ENCODE results near the gene PNPLA6.
A peak's percentile ranks its signal among the peaks of the same experiment; 100 is the strongest.

The PNPLA6 gene

DNA sequence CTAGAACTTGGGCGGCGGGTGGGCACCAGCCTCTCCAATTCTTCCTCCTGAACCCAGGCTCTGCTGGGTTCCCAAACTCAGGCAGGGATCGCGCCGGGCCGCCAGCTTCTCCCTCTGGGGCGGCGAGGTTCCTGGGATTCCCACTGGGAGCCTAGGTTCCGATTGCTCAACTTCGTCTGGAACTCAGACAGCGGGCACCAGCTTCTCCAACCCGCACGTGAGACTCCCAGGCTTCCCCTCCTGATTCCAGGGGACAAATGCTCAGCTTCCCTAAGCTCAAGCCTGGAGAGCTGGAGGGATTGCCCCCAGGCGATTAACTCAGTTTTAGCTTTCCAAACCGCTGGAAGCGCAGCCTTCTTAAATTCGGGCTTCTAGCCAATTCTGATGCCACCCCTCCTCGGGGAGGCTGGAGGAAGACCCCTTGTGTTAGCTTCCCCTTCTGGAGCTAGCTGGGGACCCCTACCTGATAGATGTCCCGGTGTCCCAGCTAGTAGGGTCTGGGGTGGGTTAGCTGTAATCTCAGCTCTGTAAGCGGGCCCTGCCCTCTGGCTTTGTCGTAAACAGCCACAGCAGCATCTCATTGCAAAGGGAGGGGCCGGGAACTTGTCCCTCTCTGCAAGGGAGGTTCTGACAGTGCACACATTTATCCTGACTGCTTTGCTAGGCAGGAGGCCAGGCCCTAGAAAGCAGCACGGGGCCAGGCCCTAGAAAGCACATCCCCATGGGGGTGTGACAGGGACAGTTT lies 12.4 kb upstream of the PNPLA6 start:
- peak; percentile 67 for DNase-seq
- no peaks in the 10 kb centered on the region for H3K27me3 ChIP-seq (ENCODE audit: control insufficient read depth in 1 of 2, insufficient read depth in 1 of 2, low read length in 2 of 2)
- no peak overlapping the region for H2AFZ ChIP-seq (ENCODE audit: low read depth, low read length)
- H3K23ac ChIP-seq (ENCODE audit: low read length in 2 of 2) = peak overlapping the region; percentile 29 to 65
- peak overlapping the region; percentile 91 for H3K9ac ChIP-seq (ENCODE audit: low read length)
- peaks cover 47 to 51% of the 10 kb centered on the region in 2 experiments for H3K36me3 ChIP-seq (ENCODE audit: control insufficient read depth in 1 of 2, insufficient read depth in 2 of 2, low read depth in 1 of 2, low read length in 2 of 2)
- H2BK12ac ChIP-seq (ENCODE audit: low read length in 2 of 2) = no peak overlapping the region
- peak overlapping the region; percentile 96 for H3K4me2 ChIP-seq (ENCODE audit: low read length, poor library complexity, severe bottlenecking)
- no peak overlapping the region for H4K8ac ChIP-seq (ENCODE audit: low read length)
- H3K4me1 ChIP-seq (ENCODE audit: control insufficient read depth, insufficient read depth, low read depth, low read length) = peaks cover 12% of the 10 kb centered on the region
- H2AK5ac ChIP-seq (ENCODE audit: low read length, severe bottlenecking) = no peak overlapping the region
- H2BK15ac ChIP-seq (ENCODE audit: low read depth, poor library complexity, severe bottlenecking) = peak overlapping the region; percentile 35
- 13% methylated on average over 23 of the region's 23 CpGs for WGBS
- no peak overlapping the region for H4K91ac ChIP-seq (ENCODE audit: low read length)
- peak overlapping the region in 1 of 2 experiments; percentile 71 for H3K4ac ChIP-seq (ENCODE audit: low read depth in 1 of 2, low read length in 2 of 2)
- H3K27ac ChIP-seq (ENCODE audit: low read length, poor library complexity, severe bottlenecking) = no peak overlapping the region
- no peak overlapping the region for H3K14ac ChIP-seq (ENCODE audit: low read length in 2 of 2)
- peaks cover 43% of the 10 kb centered on the region for H3K79me1 ChIP-seq (replicated peaks; ENCODE audit: low read length, poor library complexity, severe bottlenecking)
- no peak overlapping the region for H2BK120ac ChIP-seq (ENCODE audit: low read depth, low read length)
- H3K4me3 ChIP-seq (ENCODE audit: insufficient read depth in 1 of 2, low read depth in 1 of 2, low read length in 2 of 2) = peak overlapping the region; percentile 95 to 96
- H3K9me3 ChIP-seq (ENCODE audit: control insufficient read depth, low read length) = no peaks in the 10 kb centered on the region
- H3K18ac ChIP-seq (ENCODE audit: low read depth in 1 of 2, low read length in 2 of 2) = no peak overlapping the region
- no peak overlapping the region for H2BK5ac ChIP-seq (ENCODE audit: low read depth, low read length, poor library complexity, severe bottlenecking)

- no peak overlapping the region for H3K23ac ChIP-seq (ENCODE audit: low read length in 2 of 2)
- peaks cover 11% of the 10 kb centered on the region for H3K4me1 ChIP-seq (ENCODE audit: control insufficient read depth, insufficient read depth, low read depth, low read length)
- H2BK120ac ChIP-seq (ENCODE audit: low read depth, low read length) = no peak overlapping the region
- no peak overlapping the region for H3K14ac ChIP-seq (ENCODE audit: low read length in 2 of 2)
- H2BK15ac ChIP-seq (ENCODE audit: low read depth, poor library complexity, severe bottlenecking) = no peak overlapping the region
- H3K27ac ChIP-seq (ENCODE audit: low read length, poor library complexity, severe bottlenecking) = no peak overlapping the region
- H3K27me3 ChIP-seq (ENCODE audit: control insufficient read depth in 1 of 2, insufficient read depth in 1 of 2, low read length in 2 of 2) = no peaks in the 10 kb centered on the region
- H3K4me3 ChIP-seq (ENCODE audit: insufficient read depth in 1 of 2, low read depth in 1 of 2, low read length in 2 of 2) = no peak overlapping the region
- H3K18ac ChIP-seq (ENCODE audit: low read depth in 1 of 2, low read length in 2 of 2) = no peak overlapping the region
- H4K8ac ChIP-seq (ENCODE audit: low read length) = no peak overlapping the region
- no peak overlapping the region for H3K9ac ChIP-seq (ENCODE audit: low read length)
- H3K4ac ChIP-seq (ENCODE audit: low read depth in 1 of 2, low read length in 2 of 2) = no peak overlapping the region
- no peak overlapping the region for H2BK12ac ChIP-seq (ENCODE audit: low read length in 2 of 2)
- peaks cover 37% of the 10 kb centered on the region for H3K79me1 ChIP-seq (replicated peaks; ENCODE audit: low read length, poor library complexity, severe bottlenecking)
- H2AK5ac ChIP-seq (ENCODE audit: low read length, severe bottlenecking) = no peak overlapping the region
- H3K36me3 ChIP-seq (ENCODE audit: control insufficient read depth in 1 of 2, insufficient read depth in 2 of 2, low read depth in 1 of 2, low read length in 2 of 2) = peaks cover 58 to 59% of the 10 kb centered on the region in 2 experiments
- no peak overlapping the region for H2BK5ac ChIP-seq (ENCODE audit: low read depth, low read length, poor library complexity, severe bottlenecking)
- no peak overlapping the region for H3K4me2 ChIP-seq (ENCODE audit: low read length, poor library complexity, severe bottlenecking)
- no peaks in the 10 kb centered on the region for H3K9me3 ChIP-seq (ENCODE audit: control insufficient read depth, low read length)
- DNase-seq = no peak
- 94% methylated on average over 4 of the region's 5 CpGs for WGBS
- no peak overlapping the region for H4K91ac ChIP-seq (ENCODE audit: low read length)
- no peak overlapping the region for H2AFZ ChIP-seq (ENCODE audit: low read depth, low read length)
Measured at GRCh38 chr19:7524523-7524922, 11.0 kb upstream of the PNPLA6 start.

GRCh38 chr19:7524992-7525739 lies 10.4 kb upstream of the PNPLA6 start:
- Histone ChIP-seq H3K4me2 (ENCODE audit: low read length, poor library complexity, severe bottlenecking) (no peak overlapping the region), H3K23ac (ENCODE audit: low read length in 2 of 2) (no peak overlapping the region), H2BK12ac (ENCODE audit: low read length in 2 of 2) (no peak overlapping the region), H3K18ac (ENCODE audit: low read depth in 1 of 2, low read length in 2 of 2) (no peak overlapping the region), H2BK15ac (ENCODE audit: low read depth, poor library complexity, severe bottlenecking) (no peak overlapping the region), H3K9me3 (ENCODE audit: control insufficient read depth, low read length) (no peaks in the 10 kb centered on the region), H3K4me1 (ENCODE audit: control insufficient read depth, insufficient read depth, low read depth, low read length) (peaks cover 11% of the 10 kb centered on the region), H3K9ac (ENCODE audit: low read length) (no peak overlapping the region), H3K36me3 (ENCODE audit: control insufficient read depth in 1 of 2, insufficient read depth in 2 of 2, low read depth in 1 of 2, low read length in 2 of 2) (peaks cover 58% of the 10 kb centered on the region in 2 experiments), H2BK5ac (ENCODE audit: low read depth, low read length, poor library complexity, severe bottlenecking) (no peak overlapping the region), H3K4me3 (ENCODE audit: insufficient read depth in 1 of 2, low read depth in 1 of 2, low read length in 2 of 2) (no peak overlapping the region), H3K79me1 (replicated peaks; ENCODE audit: low read length, poor library complexity, severe bottlenecking) (peaks cover 35% of the 10 kb centered on the region), H2AK5ac (ENCODE audit: low read length, severe bottlenecking) (no peak overlapping the region), H3K27ac (ENCODE audit: low read length, poor library complexity, severe bottlenecking) (no peak overlapping the region), H4K8ac (ENCODE audit: low read length) (no peak overlapping the region), H2BK120ac (ENCODE audit: low read depth, low read length) (no peak overlapping the region), H3K27me3 (ENCODE audit: control insufficient read depth in 1 of 2, insufficient read depth in 1 of 2, low read length in 2 of 2) (no peaks in the 10 kb centered on the region), H4K91ac (ENCODE audit: low read length) (no peak overlapping the region), H3K4ac (ENCODE audit: low read depth in 1 of 2, low read length in 2 of 2) (no peak overlapping the region), H3K14ac (ENCODE audit: low read length in 2 of 2) (no peak overlapping the region), H2AFZ (ENCODE audit: low read depth, low read length) (no peak overlapping the region)
- WGBS = 97% methylated on average over 20 of the region's 20 CpGs
- DNase-seq = no peak
